ENCODE data around the gene ANO9. TPM values are rescaled to one million over a fixed set of nuclear protein-coding genes. Genes with fewer than 3 reads are reported as not detected.
A peak's percentile ranks its signal among the peaks of the same experiment; 100 is the strongest.
"Not testable (repeated sequence)": the region's sequence is repeated elsewhere in the genome, so short reads cannot be mapped to it uniquely, and the experiment has no call there.

ANO9 gene
- total RNA-seq, 1 donor from 2014 or later, result 31.0 TPM

DNA sequence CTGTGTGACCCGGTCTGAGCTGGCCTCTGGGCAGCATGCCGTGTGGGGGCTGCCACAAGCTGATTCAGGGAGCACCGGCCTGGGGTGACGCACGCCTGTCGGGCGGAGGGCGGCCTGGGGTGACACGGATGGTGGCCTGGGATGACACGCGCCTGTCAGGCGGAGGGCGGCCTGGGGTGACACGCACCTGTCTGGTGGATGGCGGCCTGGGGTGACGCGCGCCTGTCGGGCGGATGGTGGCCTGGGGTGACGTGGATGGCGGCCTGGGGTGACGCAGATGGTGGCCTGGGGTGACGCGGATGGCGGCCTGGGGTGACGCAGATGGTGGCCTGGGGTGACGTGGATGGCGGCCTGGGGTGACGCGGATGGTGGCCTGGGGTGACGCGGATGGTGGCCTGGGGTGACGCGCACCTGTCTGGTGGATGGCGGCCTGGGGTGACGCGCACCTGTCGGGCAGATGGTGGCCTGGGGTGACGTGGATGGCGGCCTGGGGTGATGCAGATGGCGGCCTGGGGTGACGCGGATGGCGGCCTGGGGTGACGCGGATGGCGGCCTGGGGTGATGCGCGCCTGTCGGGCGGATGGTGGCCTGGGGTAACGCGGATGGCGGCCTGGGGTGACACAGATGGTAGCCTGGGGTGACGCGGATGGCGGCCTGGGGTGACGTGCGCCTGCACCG, 29.8 kb upstream of the ANO9 start:
- Mint-ChIP-seq H3K9me3 (ENCODE audit: low read depth) (no peaks in the 10 kb centered on the region), H3K27me3 (no peaks in the 10 kb centered on the region), H3K4me3 (ENCODE audit: low read depth) (no peak overlapping the region), H3K27ac (no peak overlapping the region), H3K36me3 (ENCODE audit: insufficient read depth) (peaks cover 2% of the 10 kb centered on the region), H3K4me1 (ENCODE audit: low read depth) (peaks cover 15% of the 10 kb centered on the region)
- no peak for DNase-seq (ENCODE audit: low spot score, unreplicated experiment)
- TF ChIP-seq, protein P1, sequence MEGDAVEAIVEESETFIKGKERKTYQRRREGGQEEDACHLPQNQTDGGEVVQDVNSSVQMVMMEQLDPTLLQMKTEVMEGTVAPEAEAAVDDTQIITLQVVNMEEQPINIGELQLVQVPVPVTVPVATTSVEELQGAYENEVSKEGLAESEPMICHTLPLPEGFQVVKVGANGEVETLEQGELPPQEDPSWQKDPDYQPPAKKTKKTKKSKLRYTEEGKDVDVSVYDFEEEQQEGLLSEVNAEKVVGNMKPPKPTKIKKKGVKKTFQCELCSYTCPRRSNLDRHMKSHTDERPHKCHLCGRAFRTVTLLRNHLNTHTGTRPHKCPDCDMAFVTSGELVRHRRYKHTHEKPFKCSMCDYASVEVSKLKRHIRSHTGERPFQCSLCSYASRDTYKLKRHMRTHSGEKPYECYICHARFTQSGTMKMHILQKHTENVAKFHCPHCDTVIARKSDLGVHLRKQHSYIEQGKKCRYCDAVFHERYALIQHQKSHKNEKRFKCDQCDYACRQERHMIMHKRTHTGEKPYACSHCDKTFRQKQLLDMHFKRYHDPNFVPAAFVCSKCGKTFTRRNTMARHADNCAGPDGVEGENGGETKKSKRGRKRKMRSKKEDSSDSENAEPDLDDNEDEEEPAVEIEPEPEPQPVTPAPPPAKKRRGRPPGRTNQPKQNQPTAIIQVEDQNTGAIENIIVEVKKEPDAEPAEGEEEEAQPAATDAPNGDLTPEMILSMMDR (IDR thresholded peaks at IDR 0.05; ENCODE audit: unreplicated experiment), result no peak

DNA sequence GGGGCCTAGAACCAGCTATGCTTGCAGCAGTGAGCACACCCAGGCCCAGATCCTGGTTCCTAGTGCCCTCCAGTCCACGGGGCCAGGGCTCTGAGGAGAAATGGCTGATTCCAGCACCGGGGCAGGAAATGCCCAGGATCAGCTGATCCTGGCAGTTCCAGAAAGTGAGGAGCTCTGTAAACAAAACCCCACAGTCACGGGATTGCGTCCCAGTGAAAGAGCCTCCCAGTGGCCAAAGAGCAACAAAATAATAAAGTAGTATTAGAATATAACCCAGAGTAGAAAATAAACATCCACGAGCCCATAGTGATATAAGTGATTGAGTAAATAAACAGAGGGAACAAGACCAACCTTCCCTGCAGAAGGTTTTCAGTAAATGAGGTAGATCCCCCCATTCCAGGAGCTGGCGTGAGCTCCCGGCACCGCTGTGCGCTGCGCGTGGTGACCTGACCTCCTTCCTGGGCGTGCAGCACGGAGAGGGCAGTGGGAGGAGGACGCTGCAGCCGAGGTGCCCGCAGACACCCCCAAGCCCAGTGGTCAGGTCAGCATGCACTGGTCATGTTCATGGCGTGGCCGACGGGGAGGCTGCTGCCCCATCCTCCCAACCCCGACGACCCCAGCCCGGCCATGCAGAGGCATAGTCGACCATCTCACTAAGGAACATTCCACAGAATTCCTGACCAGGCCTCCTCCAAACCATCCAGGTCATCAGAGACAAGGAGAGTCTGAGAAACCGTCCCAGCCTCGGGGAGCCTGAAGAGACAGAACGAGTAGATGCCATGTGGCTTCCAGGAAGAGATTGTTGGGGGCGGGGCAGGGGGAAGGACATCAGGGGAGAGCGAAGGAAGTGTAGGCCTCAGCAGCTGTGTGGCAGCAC, 28.1 kb upstream of the ANO9 start:
- Mint-ChIP-seq H3K27me3 (no peaks in the 10 kb centered on the region), H3K4me1 (ENCODE audit: low read depth) (peaks cover 17% of the 10 kb centered on the region), H3K27ac (peak overlapping the region; percentile 79), H3K36me3 (ENCODE audit: insufficient read depth) (peaks cover 4% of the 10 kb centered on the region), H3K4me3 (ENCODE audit: low read depth) (peak overlapping the region; percentile 8), H3K9me3 (ENCODE audit: low read depth) (no peaks in the 10 kb centered on the region)
- DNase-seq (ENCODE audit: low spot score, unreplicated experiment), result no peak
- TF ChIP-seq, protein P1 (IDR thresholded peaks at IDR 0.05; ENCODE audit: unreplicated experiment), result no peak

DNA sequence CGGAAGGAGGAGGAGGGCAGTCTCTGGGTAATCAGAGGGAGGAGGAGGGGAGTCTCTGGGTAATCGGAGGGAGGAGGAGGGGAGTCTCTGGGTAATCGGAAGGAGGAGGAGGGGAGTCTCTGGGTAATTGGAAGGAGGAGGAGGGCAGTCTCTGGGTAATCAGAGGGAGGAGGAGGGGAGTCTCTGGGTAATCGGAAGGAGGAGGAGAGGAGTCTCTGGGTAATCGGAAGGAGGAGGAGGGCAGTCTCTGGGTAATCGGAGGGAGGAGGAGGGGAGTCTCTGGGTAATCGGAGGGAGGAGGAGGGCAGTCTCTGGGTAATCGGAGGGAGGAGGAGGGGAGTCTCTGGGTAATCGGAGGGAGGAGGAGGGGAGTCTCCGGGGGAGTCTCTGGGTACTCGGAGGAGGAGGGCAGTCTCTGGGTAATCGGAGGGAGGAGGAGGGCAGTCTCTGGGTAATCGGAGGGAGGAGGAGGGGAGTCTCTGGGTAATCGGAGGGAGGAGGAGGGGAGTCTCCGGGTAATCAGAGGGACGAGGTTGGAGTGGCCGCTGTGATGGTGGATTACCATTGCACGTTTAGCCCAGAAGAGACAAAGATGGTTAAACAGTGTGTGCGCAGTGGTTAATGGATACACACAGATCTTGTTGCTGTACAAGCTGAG, 27.3 kb upstream of the ANO9 start:
- H3K27me3 Mint-ChIP-seq; H3K36me3 Mint-ChIP-seq (ENCODE audit: insufficient read depth); H3K9me3 Mint-ChIP-seq (ENCODE audit: low read depth); DNase-seq (ENCODE audit: low spot score, unreplicated experiment): not testable (repeated sequence)
- H3K4me3 Mint-ChIP-seq (ENCODE audit: low read depth), result peak overlapping the region; percentile 8
- H3K4me1 Mint-ChIP-seq (ENCODE audit: low read depth), result peaks cover 17% of the 10 kb centered on the region
- H3K27ac Mint-ChIP-seq, result peak overlapping the region; percentile 79

DNA sequence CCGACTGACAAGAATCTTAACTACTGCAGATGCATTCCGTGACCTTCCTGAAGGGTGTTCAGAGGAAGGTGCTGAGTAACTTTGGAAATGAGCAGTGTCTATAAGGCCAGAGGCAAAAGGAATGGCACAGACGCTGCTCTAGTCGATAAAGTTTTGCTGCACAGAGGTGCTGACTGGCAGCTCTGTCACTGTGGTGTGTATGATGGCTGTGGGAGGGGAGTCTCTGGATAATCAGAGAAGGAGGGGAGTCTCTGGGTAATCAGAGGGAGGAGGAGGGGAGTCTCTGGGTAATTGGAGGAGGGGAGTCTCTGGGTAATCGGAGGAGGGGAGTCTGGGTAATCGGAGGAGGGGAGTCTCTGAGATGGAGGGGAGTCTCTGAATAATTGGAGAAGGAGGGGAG, 26.7 kb upstream of the ANO9 start:
- Mint-ChIP-seq H3K4me1 (ENCODE audit: low read depth) (peaks cover 17% of the 10 kb centered on the region), H3K27me3 (no peaks in the 10 kb centered on the region), H3K4me3 (ENCODE audit: low read depth) (no peak overlapping the region), H3K36me3 (ENCODE audit: insufficient read depth) (peaks cover 4% of the 10 kb centered on the region), H3K27ac (peak overlapping the region; percentile 77), H3K9me3 (ENCODE audit: low read depth) (no peaks in the 10 kb centered on the region)
- TF ChIP-seq, protein P1 (IDR thresholded peaks at IDR 0.05; ENCODE audit: unreplicated experiment), result no peak
- no peak for DNase-seq (ENCODE audit: low spot score, unreplicated experiment)

DNA sequence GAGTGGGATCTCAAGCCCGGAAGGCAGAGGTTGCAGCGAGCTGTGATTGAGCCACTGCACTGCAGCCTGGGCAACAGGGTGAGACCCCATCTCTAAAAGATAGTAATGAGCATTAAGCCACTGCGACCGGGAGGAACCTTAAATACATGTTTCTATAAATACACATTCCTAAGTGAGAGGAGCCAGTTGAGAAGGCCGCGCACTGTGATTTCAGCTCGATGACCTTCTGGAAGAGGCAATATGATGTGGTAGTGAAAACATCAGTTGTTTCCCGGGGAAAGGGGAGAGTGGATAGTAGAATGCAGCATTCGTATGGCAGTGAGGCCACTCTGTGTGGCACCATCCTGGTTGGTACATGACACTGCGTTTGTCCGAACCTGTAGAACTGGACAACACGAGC, 26.2 kb upstream of the ANO9 start:
- TF ChIP-seq, protein P1 (IDR thresholded peaks at IDR 0.05; ENCODE audit: unreplicated experiment), result no peak
- peak overlapping the region; percentile 77 for H3K27ac Mint-ChIP-seq
- H3K36me3 Mint-ChIP-seq (ENCODE audit: insufficient read depth), result peaks cover 2% of the 10 kb centered on the region
- H3K4me3 Mint-ChIP-seq (ENCODE audit: low read depth), result no peak overlapping the region
- H3K9me3 Mint-ChIP-seq (ENCODE audit: low read depth), result no peaks in the 10 kb centered on the region
- no peaks in the 10 kb centered on the region for H3K27me3 Mint-ChIP-seq
- peaks cover 17% of the 10 kb centered on the region for H3K4me1 Mint-ChIP-seq (ENCODE audit: low read depth)
- DNase-seq (ENCODE audit: low spot score, unreplicated experiment), result no peak

All from progenitor cell of endocrine pancreas (in vitro differentiated cells).